ENCODE data around the gene PPTC7. TPM values are rescaled to one million over a fixed set of nuclear protein-coding genes. Genes with fewer than 3 reads are reported as not detected.

Gene PPTC7
- total and polyA plus RNA-seq, 2 of the 8 experiments (the other 6 are each of a cell fraction or from before 2014, with no cell fraction given) = 8.1 to 15.9 TPM

DNA sequence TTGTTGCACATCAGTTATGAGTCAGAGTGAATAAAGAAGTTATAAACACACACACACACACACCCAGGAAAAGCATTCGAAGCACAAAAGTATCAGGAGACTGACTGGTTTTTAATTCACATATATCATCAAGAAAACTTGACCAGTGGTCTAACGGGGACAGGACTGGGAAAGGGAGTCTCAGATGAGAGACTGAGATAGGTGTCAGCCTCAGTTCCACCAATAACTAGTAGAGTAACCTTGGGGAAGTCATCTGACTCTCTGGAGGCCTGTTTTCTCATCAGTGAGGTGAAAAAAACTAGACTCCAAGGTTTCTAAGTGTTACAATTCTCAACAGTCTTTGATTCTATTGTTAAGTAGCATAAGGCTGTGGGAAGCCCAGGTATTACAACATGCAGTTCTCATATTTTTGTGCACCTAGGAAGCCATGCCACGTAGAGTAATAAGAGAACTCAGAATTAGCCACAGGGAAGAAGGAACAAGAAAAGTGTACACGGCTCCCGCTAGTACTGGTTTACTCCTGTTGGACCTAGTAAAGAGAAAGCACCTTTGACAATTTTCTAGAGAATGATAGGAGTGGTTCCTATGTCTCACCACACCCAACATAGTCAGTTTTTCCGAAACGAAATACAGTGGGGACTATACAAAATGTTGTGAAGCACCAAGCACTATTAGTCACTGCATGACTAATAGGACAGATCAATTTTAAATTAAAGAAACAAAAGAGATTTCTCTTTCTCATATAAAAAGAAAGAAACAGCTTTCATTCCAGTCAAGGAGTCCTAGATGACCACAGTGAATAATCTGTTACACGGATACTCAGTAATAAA is 5.0 kb downstream of the PPTC7 start:
- H2BK12ac ChIP-seq (ENCODE audit: low read depth, low read length) = no peak overlapping the region
- H4K8ac ChIP-seq (ENCODE audit: extremely low read depth, insufficient read depth, low read length) = no peak overlapping the region
- no peak overlapping the region for H2BK15ac ChIP-seq (ENCODE audit: low read length)
- no peaks in the 10 kb centered on the region for H3K9me3 ChIP-seq (ENCODE audit: insufficient read depth in 2 of 2, low read depth in 1 of 2, low read length in 1 of 2)
- no peak overlapping the region for H3K9ac ChIP-seq (replicated peaks in 1 of 4; ENCODE audit: extremely low read depth in 1 of 4, low read depth in 3 of 4, low read length in 3 of 4)
- peaks cover 10 to 26% of the 10 kb centered on the region in 2 experiments for H4K20me1 ChIP-seq (replicated peaks in 1 of 2; ENCODE audit: control insufficient read depth in 1 of 2, insufficient read depth in 2 of 2, low read length in 2 of 2)
- H4K91ac ChIP-seq (replicated peaks; ENCODE audit: insufficient read length, low read length) = no peak overlapping the region
- H3K27ac ChIP-seq (ENCODE audit: low read depth, low read length) = no peak overlapping the region
- H2AK5ac ChIP-seq (ENCODE audit: low read depth, low read length) = no peak overlapping the region
- CTCF ChIA-PET (ENCODE audit: partially characterized antibody) = interaction anchor here (1.0 to 1.4 kb wide), 2 partner anchors 10 to 25 kb away, joined by 3 to 4 read pairs; no protein-coding TSS in a partner anchor
- H3K23ac ChIP-seq (ENCODE audit: insufficient read length) = no peak overlapping the region
- no peak overlapping the region; a peak in 1 of 4 replicates for H3K4me2 ChIP-seq (ENCODE audit: insufficient read depth in 1 of 2, low read depth in 2 of 2, low read length in 2 of 2)
- WGBS, 2 experiments (ENCODE audit: extremely low coverage in 1 of 2, insufficient coverage in 1 of 2, insufficient read length in 1 of 2, insufficient replicate concordance in 2 of 2, low coverage in 1 of 2, low lambda C conversion rate in 2 of 2, missing lambda C conversion rate in 1 of 2) = 90% methylated on average over 8 of the region's 8 CpGs; no CpG with 5 or more reads in 1 of the 2 experiments
- H3K79me1 ChIP-seq (ENCODE audit: low read depth, low read length) = peaks cover 10% of the 10 kb centered on the region
- H3K4ac ChIP-seq (replicated peaks; ENCODE audit: insufficient read length, low read depth, low read length) = no peak overlapping the region
- no peak overlapping the region for H3K56ac ChIP-seq (replicated peaks; ENCODE audit: insufficient read length, low read depth, low read length)
- peaks cover 17 to 88% of the 10 kb centered on the region in 2 experiments for H3K79me2 ChIP-seq (ENCODE audit: control insufficient read depth in 1 of 2, insufficient read depth in 2 of 2, low read length in 2 of 2)
- H2BK5ac ChIP-seq (ENCODE audit: low read depth, low read length) = no peak overlapping the region
- H3K14ac ChIP-seq (ENCODE audit: insufficient read length) = no peak overlapping the region
- H2AFZ ChIP-seq (ENCODE audit: low read length) = no peak overlapping the region
- H2BK120ac ChIP-seq (replicated peaks; ENCODE audit: low read depth, low read length) = no peak overlapping the region
- DNase-seq (ENCODE audit: low read depth in 1 of 2, low spot score in 2 of 2) (no peak), FAIRE-seq (no peak)
- peaks cover 0 to 12% (median 5%) of the 10 kb centered on the region in 4 experiments; a peak in 5 of 7 replicates for H3K4me1 ChIP-seq (replicated peaks in 1 of 4; ENCODE audit: control insufficient read depth in 3 of 4, insufficient read depth in 4 of 4, low read length in 3 of 4)
- no peak for TF ChIP-seq HDAC6 (IDR thresholded peaks at IDR 0.05; ENCODE audit: low read depth, low read length)
- no peak for TF ChIP-seq SP4 (IDR thresholded peaks at IDR 0.05; ENCODE audit: low read length)
- no peak for TF ChIP-seq KDM4A (IDR thresholded peaks at IDR 0.05; ENCODE audit: low read depth, low read length, severe bottlenecking)
- no peak for TF ChIP-seq YY1 (IDR thresholded peaks at IDR 0.05; ENCODE audit: low read depth, low read length)
- TF ChIP-seq CBX8 (IDR thresholded peaks at IDR 0.05; ENCODE audit: borderline replicate concordance, low read depth, low read length) = no peak
- TF ChIP-seq RXRA (IDR thresholded peaks at IDR 0.05; ENCODE audit: insufficient read depth, low read depth, low read length) = no peak
- H3K23me2 ChIP-seq (ENCODE audit: low read depth, low read length) = peaks cover 10% of the 10 kb centered on the region
- H2BK20ac ChIP-seq (ENCODE audit: low read length) = no peak overlapping the region
- H4K5ac ChIP-seq (ENCODE audit: insufficient read length, low read depth, low read length) = no peak overlapping the region
- no peaks in the 10 kb centered on the region; a peak in 1 of 7 replicates for H3K27me3 ChIP-seq (replicated peaks in 1 of 4; ENCODE audit: control insufficient read depth in 3 of 4, extremely low read depth in 1 of 4, insufficient read depth in 3 of 4, low read length in 3 of 4)
- POLR2A ChIA-PET (ENCODE audit: partially characterized antibody) = interaction anchor here (1.1 kb wide), 1 partner anchor 24 kb away, joined by 3 read pairs; no protein-coding TSS in a partner anchor
- H3K36me3 ChIP-seq (ENCODE audit: control insufficient read depth in 2 of 4, insufficient read depth in 4 of 4, low read length in 3 of 4) = no peaks in the 10 kb centered on the region
- H3K18ac ChIP-seq (ENCODE audit: extremely low read depth, low read length) = no peak overlapping the region
- no peak overlapping the region for H3K4me3 ChIP-seq (ENCODE audit: extremely low read depth in 1 of 4, insufficient read depth in 2 of 4, low read depth in 3 of 4, low read length in 4 of 4)
